ENCODE measurements around the gene LPIN2.
A peak's percentile ranks its signal among the peaks of the same experiment; 100 is the strongest.
"Not testable (repeated sequence)": the region's sequence is repeated elsewhere in the genome, so short reads cannot be mapped to it uniquely, and the experiment has no call there.

The LPIN2 gene

GRCh38 chr18:3023603-3024002, 10.7 kb upstream of the LPIN2 start:
- not testable (repeated sequence) for H3K27ac ChIP-seq (ENCODE audit: low read depth, low read length); H3K4me3 ChIP-seq (ENCODE audit: low read length); H3K36me3 ChIP-seq (ENCODE audit: insufficient read depth, low read length); H3K9me3 ChIP-seq (ENCODE audit: insufficient read depth, low read depth, low read length); H3K4me1 ChIP-seq (ENCODE audit: insufficient read depth, low read length); H3K27me3 ChIP-seq (ENCODE audit: insufficient read depth, low read length); H3K9ac ChIP-seq (ENCODE audit: low read depth, low read length)
- 95% methylated on average over 2 of the region's 5 CpGs for WGBS

- Histone ChIP-seq H3K27me3 (ENCODE audit: insufficient read depth, low read length) (no peaks in the 10 kb centered on the region), H3K4me1 (ENCODE audit: insufficient read depth, low read length) (peaks cover 6% of the 10 kb centered on the region; the same call in 1 of the 2 replicates), H3K4me3 (ENCODE audit: low read length) (no peak overlapping the region), H3K36me3 (ENCODE audit: insufficient read depth, low read length) (no peaks in the 10 kb centered on the region), H3K9ac (ENCODE audit: low read depth, low read length) (no peak overlapping the region), H3K27ac (ENCODE audit: low read depth, low read length) (no peak overlapping the region), H3K9me3 (ENCODE audit: insufficient read depth, low read depth, low read length) (no peaks in the 10 kb centered on the region)
- WGBS = 63% methylated on average over 3 of the region's 3 CpGs
Observed at GRCh38 chr18:3016585-3017297, 3.8 kb upstream of the LPIN2 start.

- Histone ChIP-seq H3K27ac (ENCODE audit: low read depth, low read length) (no peak overlapping the region), H3K4me1 (ENCODE audit: insufficient read depth, low read length) (peaks cover 6% of the 10 kb centered on the region; the same call in 1 of the 2 replicates), H3K27me3 (ENCODE audit: insufficient read depth, low read length) (no peaks in the 10 kb centered on the region), H3K4me3 (ENCODE audit: low read length) (no peak overlapping the region), H3K9me3 (ENCODE audit: insufficient read depth, low read depth, low read length) (no peaks in the 10 kb centered on the region), H3K9ac (ENCODE audit: low read depth, low read length) (no peak overlapping the region), H3K36me3 (ENCODE audit: insufficient read depth, low read length) (peaks cover 4% of the 10 kb centered on the region)
- WGBS = 89% methylated on average over 4 of the region's 4 CpGs
Observed at GRCh38 chr18:3015851-3016250, 2.9 kb upstream of the LPIN2 start.

DNA sequence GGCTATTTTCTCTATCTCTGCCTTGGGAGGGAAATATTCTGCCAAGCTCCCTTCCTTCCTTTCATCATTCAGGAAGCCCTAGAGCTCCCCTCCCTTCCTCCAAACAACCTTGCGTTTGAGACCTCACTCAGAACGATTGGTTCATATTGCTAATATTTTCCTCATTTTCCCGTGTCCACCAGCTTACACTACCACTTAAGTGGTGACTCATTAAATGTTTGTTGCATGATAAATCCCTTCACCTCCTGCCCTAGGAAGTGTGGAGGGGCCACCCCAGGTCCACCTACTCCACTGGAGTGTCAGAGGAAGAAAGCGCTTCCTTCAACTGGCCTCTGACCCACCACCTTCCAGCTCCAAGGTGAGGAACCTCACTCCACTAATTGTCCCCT, 2.3 kb upstream of the LPIN2 start:
- Histone ChIP-seq H3K27me3 (ENCODE audit: insufficient read depth, low read length) (no peaks in the 10 kb centered on the region), H3K9ac (ENCODE audit: low read depth, low read length) (no peak overlapping the region), H3K4me1 (ENCODE audit: insufficient read depth, low read length) (peaks cover 6% of the 10 kb centered on the region; the same call in 1 of the 2 replicates), H3K9me3 (ENCODE audit: insufficient read depth, low read depth, low read length) (no peaks in the 10 kb centered on the region), H3K36me3 (ENCODE audit: insufficient read depth, low read length) (peaks cover 10% of the 10 kb centered on the region), H3K27ac (ENCODE audit: low read depth, low read length) (no peak overlapping the region), H3K4me3 (ENCODE audit: low read length) (no peak overlapping the region)
- WGBS = 88% methylated on average over 3 of the region's 4 CpGs

DNA sequence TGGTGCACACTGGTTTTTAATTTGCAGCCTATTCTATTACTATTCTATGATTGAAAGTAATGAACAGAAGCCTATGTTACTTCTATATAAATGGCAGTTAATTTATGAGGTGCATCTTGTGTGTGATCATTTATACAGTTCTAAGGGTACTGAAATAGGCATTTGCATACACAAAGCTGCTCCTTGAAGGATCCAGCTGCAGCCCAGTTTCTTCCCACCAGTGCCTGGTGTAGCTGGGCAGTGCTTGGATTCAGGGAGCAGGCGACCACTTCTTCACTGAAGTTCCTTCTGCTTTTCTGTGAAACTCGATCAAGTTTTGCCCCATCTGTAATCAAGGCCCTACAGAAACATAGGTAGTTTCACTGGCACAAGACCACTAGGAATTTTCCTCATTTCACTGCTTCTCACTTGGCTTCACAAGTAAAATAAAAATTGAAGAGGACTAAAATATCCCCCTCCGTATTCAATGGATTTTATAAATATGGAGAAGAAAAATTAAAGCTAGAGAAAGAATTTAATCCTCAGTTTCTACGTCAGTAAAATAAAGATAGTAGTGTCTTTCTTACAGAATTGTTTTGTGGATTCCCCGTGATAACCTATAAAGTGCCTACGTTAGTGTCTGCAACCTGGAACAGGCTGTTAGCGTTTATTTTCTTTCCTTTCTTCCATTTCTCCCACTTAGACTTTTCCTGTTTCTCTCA, 1.7 kb upstream of the LPIN2 start:
- no peaks in the 10 kb centered on the region for H3K9me3 ChIP-seq (ENCODE audit: insufficient read depth, low read depth, low read length)
- no peak overlapping the region for H3K4me3 ChIP-seq (ENCODE audit: low read length)
- H3K27ac ChIP-seq (ENCODE audit: low read depth, low read length) = no peak overlapping the region
- peaks cover 14% of the 10 kb centered on the region for H3K36me3 ChIP-seq (ENCODE audit: insufficient read depth, low read length)
- H3K27me3 ChIP-seq (ENCODE audit: insufficient read depth, low read length) = no peaks in the 10 kb centered on the region
- H3K9ac ChIP-seq (ENCODE audit: low read depth, low read length) = no peak overlapping the region
- H3K4me1 ChIP-seq (ENCODE audit: insufficient read depth, low read length) = peaks cover 6% of the 10 kb centered on the region; the same call in 1 of the 2 replicates
- 89% methylated on average over 6 of the region's 7 CpGs for WGBS

- H3K9ac ChIP-seq (ENCODE audit: low read depth, low read length) = peak overlapping the region; percentile 74
- H3K27me3 ChIP-seq (ENCODE audit: insufficient read depth, low read length) = no peaks in the 10 kb centered on the region
- peak overlapping the region; percentile 91 for H3K27ac ChIP-seq (ENCODE audit: low read depth, low read length)
- 2% methylated on average over 78 of the region's 78 CpGs for WGBS
- H3K9me3 ChIP-seq (ENCODE audit: insufficient read depth, low read depth, low read length) = no peaks in the 10 kb centered on the region
- peak overlapping the region; percentile 77 for H3K4me3 ChIP-seq (ENCODE audit: low read length)
- peaks cover 6% of the 10 kb centered on the region; the same call in 1 of the 2 replicates for H3K4me1 ChIP-seq (ENCODE audit: insufficient read depth, low read length)
- H3K36me3 ChIP-seq (ENCODE audit: insufficient read depth, low read length) = peaks cover 26% of the 10 kb centered on the region
Observed at GRCh38 chr18:3012136-3013023, 564 bp downstream of the LPIN2 start.

GRCh38 chr18:3010086-3010485, 2.9 kb downstream of the LPIN2 start:
- H3K4me1 ChIP-seq (ENCODE audit: insufficient read depth, low read length) = 0 out of 2 replicates have a peak, but pooled peaks cover 4% of the 10 kb centered on the region
- no peaks in the 10 kb centered on the region for H3K9me3 ChIP-seq (ENCODE audit: insufficient read depth, low read depth, low read length)
- H3K36me3 ChIP-seq (ENCODE audit: insufficient read depth, low read length) = peaks cover 36% of the 10 kb centered on the region
- H3K4me3 ChIP-seq (ENCODE audit: low read length) = no peak overlapping the region
- no peaks in the 10 kb centered on the region for H3K27me3 ChIP-seq (ENCODE audit: insufficient read depth, low read length)
- no peak overlapping the region for H3K27ac ChIP-seq (ENCODE audit: low read depth, low read length)
- no peak overlapping the region for H3K9ac ChIP-seq (ENCODE audit: low read depth, low read length)
- WGBS = 97% methylated on average over 4 of the region's 4 CpGs

DNA sequence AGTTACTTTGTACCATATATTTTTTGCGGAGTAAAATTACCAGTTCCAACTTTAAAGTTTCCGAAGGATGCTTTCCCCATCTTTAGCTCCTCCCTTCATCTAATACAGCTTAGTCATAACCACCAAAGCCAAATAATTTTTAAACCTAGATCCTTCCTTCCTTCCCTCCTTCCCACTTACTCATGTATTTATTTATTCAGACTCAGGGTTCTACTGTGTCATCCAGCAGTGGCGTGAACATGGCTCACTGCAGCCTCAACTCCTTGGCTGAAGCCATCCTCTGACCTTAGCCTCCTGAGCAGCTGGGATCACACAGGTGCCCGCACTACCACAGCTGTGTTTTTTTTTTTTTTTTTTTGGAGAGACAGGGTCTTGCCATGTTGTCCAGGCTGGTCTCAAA, 4.4 kb downstream of the LPIN2 start:
- Histone ChIP-seq H3K4me1 (ENCODE audit: insufficient read depth, low read length) (0 out of 2 replicates have a peak, but pooled peaks cover 4% of the 10 kb centered on the region), H3K4me3 (ENCODE audit: low read length) (no peak overlapping the region), H3K9ac (ENCODE audit: low read depth, low read length) (no peak overlapping the region), H3K27ac (ENCODE audit: low read depth, low read length) (no peak overlapping the region), H3K27me3 (ENCODE audit: insufficient read depth, low read length) (no peaks in the 10 kb centered on the region), H3K9me3 (ENCODE audit: insufficient read depth, low read depth, low read length) (peaks cover 8% of the 10 kb centered on the region; the same call in 1 of the 2 replicates), H3K36me3 (ENCODE audit: insufficient read depth, low read length) (peaks cover 45% of the 10 kb centered on the region)
- 98% methylated on average over 4 of the region's 4 CpGs for WGBS

GRCh38 chr18:3007491-3007890, 5.5 kb downstream of the LPIN2 start:
- Histone ChIP-seq H3K9ac (ENCODE audit: low read depth, low read length) (no peak overlapping the region), H3K9me3 (ENCODE audit: insufficient read depth, low read depth, low read length) (peaks cover 11% of the 10 kb centered on the region; the same call in 1 of the 2 replicates), H3K27ac (ENCODE audit: low read depth, low read length) (no peak overlapping the region), H3K4me3 (ENCODE audit: low read length) (no peak overlapping the region), H3K36me3 (ENCODE audit: insufficient read depth, low read length) (peaks cover 49% of the 10 kb centered on the region), H3K4me1 (ENCODE audit: insufficient read depth, low read length) (0 out of 2 replicates have a peak, but pooled peaks cover 4% of the 10 kb centered on the region), H3K27me3 (ENCODE audit: insufficient read depth, low read length) (no peaks in the 10 kb centered on the region)
- 89% methylated on average over 3 of the region's 3 CpGs for WGBS

DNA sequence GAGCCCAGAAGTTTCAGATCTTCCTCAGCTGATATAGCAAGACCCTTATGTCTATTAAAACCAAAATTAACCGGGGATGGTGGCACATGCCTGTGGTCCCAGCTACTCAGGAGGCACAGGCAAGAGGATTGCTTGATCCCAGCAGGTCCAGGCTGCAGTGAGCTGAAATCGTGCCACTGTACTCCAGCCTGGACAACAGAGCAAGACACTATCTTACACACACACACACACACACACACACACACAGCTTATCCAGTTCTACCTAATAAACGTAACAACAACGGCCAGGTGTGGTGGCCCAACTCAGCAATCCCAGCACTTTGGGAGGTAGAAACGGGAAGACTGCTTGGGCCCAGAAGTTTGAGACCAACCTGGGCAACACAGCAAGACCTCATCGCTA, 7.5 kb downstream of the LPIN2 start:
- H3K9me3 ChIP-seq (ENCODE audit: insufficient read depth, low read depth, low read length) = peaks cover 11% of the 10 kb centered on the region; the same call in 1 of the 2 replicates
- H3K4me1 ChIP-seq (ENCODE audit: insufficient read depth, low read length) = no peaks in the 10 kb centered on the region
- no peak overlapping the region for H3K27ac ChIP-seq (ENCODE audit: low read depth, low read length)
- peaks cover 49% of the 10 kb centered on the region for H3K36me3 ChIP-seq (ENCODE audit: insufficient read depth, low read length)
- no peaks in the 10 kb centered on the region for H3K27me3 ChIP-seq (ENCODE audit: insufficient read depth, low read length)
- H3K4me3 ChIP-seq (ENCODE audit: low read length) = no peak overlapping the region
- no peak overlapping the region for H3K9ac ChIP-seq (ENCODE audit: low read depth, low read length)
- WGBS = 94% methylated on average over 6 of the region's 6 CpGs

DNA sequence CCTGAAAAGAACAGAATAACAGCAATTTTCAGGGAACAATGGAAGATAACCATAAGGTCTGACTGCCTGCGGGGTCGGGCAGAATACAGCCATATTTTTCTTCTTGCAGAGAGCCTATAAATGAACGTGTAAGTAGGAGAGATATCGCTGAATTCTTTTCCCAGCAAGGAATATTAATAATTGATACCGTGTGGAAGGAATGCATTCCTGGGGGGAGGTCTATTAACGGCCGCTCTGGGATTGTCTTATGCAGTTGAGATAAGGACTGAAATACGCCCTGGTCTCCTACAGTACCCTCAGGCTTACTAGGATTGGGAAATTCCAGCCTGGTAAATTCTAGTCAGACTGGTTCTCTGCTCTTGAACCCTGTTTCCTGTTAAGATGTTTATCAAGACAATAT, 9.2 kb downstream of the LPIN2 start:
- peaks cover 40% of the 10 kb centered on the region for H3K36me3 ChIP-seq (ENCODE audit: insufficient read depth, low read length)
- not testable (repeated sequence) for H3K4me3 ChIP-seq (ENCODE audit: low read length); H3K4me1 ChIP-seq (ENCODE audit: insufficient read depth, low read length); H3K9ac ChIP-seq (ENCODE audit: low read depth, low read length); H3K27me3 ChIP-seq (ENCODE audit: insufficient read depth, low read length); H3K27ac ChIP-seq (ENCODE audit: low read depth, low read length)
- 95% methylated on average over 8 of the region's 8 CpGs for WGBS
- peaks cover 11% of the 10 kb centered on the region; the same call in 1 of the 2 replicates for H3K9me3 ChIP-seq (ENCODE audit: insufficient read depth, low read depth, low read length)

All from HUES64 (cell line).